HG02623 (cell line): ENCODE results near the gene WWTR1.

Source experiments
- ATAC-seq: cut with Tn5 transposase; IDR thresholded peaks from one replicate; pipeline ENCODE4 v1.9.1; 2021; ENCODE audit warnings: moderate library complexity; ENCODE audit not compliant: unreplicated experiment

Gene WWTR1

GRCh38 chr3:149571381-149571780 lies 86.4 kb downstream of the WWTR1 start:
- no peak for ATAC-seq

- no peak for ATAC-seq
Measured at GRCh38 chr3:149570016-149570415, 87.8 kb downstream of the WWTR1 start.

DNA sequence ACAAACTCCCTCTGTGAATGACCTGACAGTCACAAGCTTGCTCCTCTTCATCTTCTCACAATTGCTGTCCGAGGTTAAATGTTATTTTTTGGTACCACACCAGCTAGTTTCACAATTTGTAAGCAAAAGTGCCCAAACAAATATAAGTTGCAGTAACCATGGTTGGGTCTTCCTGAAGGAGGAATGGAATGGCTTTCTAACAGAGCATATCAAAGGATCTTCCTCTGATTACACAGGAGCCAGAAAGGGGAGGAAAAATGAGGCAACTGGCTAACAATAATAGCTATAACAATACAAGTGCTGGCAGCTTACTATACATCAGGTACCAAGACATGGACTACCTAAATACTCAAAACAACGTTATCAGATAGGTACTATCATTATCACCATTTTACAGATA lies 90.4 kb downstream of the WWTR1 start:
- no peak for ATAC-seq

DNA sequence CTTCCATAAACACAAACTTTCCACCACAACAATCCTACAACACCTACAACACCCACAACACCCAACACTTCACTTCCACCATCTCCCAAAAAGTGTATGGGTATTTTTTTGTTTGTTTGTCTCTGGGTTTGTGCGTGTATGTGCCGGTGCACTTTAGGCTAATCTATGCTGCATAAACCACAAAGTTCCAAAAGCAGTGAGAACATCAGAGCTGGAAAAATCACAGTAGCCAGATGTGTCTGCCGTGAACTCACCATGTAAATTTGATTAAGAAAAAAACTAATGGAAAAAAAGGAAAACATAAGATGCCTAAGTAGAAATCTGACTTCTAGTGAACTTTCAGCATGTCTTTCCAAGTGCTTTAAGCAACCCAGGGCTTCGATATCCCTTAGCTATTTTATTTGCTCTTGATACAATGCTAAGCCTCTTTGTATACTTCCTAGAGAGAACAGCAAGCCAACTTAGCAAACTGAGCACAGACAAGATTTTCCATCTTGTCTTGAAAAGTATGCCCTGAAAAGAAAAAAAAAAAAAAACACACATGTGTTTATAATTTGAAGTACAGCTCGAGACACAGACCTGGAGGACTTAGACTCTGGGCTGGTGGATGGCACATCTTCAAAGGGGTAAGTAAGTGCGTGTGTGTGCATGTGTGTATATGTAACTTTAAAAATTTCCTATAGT lies 91.4 kb downstream of the WWTR1 start:
- no peak for ATAC-seq

DNA sequence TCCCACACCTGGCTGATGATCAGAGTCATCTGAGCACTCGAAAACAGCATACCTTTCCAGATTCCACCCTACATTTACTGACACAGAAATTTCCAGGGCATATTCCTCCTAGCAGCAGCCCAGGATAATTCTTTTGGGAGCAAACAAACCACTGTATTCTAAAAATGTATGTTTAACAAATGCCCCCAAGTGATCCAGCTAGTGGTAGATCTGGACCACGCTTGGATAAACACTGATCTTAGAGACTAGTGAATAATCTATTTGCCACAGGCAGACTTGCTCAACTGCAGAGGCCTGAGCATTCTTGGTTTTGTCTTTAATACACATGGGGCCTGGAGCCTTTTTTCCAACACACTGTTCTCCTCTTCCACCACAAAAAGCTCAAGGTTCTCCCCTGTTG lies 93.7 kb downstream of the WWTR1 start:
- no peak for ATAC-seq

GRCh38 chr3:149563114-149563513 lies 94.7 kb downstream of the WWTR1 start:
- no peak for ATAC-seq

DNA sequence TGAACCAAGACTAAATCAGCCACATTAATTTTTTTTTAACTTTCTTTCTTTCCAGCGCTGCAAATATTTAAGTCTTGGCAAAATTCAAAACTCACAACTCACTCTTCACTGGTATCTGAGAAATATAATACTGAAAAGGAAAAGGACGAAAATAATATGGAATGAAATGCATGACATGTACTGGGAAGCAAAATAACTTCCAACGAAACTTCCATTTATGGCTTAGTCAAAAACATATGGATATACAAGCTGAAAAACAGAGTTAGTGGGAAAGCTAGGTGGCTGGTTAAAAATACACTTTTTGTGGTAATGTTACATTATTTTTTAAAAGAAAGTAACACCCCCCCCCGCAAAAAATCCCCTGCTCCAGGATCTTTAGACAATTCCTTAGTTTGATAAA lies 97.2 kb downstream of the WWTR1 start:
- no peak for ATAC-seq

GRCh38 chr3:149560001-149560400 lies 97.8 kb downstream of the WWTR1 start:
- no peak for ATAC-seq

DNA sequence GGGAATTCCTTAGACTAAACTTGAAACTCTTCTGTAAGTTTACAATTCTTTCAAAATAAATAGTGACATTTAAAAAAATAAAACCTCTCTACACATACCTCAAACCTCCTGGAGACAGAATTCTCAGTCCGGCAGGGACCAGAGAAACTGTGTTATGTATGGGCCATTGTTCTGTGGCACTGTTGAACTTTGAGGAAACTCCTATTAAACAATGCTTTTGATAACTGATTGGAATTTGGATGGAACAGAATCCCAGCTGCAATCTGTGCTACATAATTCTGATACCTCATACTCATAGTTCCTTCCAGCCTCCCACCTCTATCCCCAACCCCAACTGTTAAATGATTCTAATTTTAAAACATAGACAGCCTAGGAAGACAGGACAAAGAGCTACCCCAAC lies 98.3 kb downstream of the WWTR1 start:
- ATAC-seq, result no peak

- no peak for ATAC-seq
Measured at GRCh38 chr3:149555927-149556326, 101.9 kb downstream of the WWTR1 start.

DNA sequence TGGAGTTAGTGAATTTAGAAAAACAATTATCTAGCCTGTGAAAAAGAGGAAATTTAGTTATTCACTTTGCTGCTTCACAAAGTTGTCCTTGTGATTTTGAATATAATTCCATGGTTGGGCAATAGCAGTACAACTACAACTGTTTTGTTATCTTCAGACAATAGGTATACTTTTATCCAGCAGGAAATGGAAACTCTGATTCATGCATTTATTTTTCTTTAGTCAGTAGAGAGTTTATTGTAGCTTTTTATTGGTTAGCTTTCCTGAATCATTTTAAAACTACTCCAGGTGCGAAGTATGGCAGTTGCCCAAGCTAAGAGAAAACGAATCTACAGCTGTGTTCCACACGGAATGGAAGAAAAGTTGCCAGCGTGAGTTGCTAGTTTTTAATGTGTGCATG lies 103.0 kb downstream of the WWTR1 start:
- ATAC-seq, result no peak

DNA sequence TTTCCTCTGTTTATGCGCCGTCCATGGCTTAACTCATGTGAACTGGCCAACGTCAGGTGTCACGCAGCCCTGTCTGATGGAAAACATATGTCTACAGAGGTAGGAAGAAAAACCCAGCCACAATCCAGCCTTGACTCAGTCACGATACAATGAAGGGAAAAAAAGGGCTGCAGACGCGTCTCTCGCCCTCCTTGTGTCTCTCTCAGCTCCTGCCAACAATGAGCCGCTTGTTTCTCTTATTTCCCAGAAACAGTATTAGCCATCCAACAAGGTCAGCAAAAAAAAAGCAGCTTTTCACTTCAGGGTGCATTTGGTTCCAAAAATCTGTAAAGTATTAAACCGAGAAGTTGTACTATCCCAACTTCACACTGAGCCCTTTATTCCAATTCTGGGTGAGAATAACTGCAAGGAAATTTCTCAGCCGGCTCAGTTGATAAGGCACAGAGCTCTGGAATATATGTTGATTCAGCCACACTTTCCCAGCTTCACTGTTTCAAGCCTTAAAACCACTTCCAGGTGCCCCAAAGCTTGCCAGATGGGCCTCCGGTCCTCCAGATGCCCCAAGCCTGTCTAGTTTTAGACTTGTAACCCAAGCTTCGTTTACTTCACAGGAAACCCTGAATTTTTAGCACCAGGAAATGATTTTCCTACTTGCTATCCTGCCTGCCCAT lies 103.9 kb downstream of the WWTR1 start:
- ATAC-seq, result no peak

- ATAC-seq, result no peak
Measured at GRCh38 chr3:149552700-149553099, 105.1 kb downstream of the WWTR1 start.

- no peak for ATAC-seq
Measured at GRCh38 chr3:149551500-149551899, 106.3 kb downstream of the WWTR1 start.

- ATAC-seq, result no peak
Measured at GRCh38 chr3:149548669-149549065, 109.2 kb downstream of the WWTR1 start.

DNA sequence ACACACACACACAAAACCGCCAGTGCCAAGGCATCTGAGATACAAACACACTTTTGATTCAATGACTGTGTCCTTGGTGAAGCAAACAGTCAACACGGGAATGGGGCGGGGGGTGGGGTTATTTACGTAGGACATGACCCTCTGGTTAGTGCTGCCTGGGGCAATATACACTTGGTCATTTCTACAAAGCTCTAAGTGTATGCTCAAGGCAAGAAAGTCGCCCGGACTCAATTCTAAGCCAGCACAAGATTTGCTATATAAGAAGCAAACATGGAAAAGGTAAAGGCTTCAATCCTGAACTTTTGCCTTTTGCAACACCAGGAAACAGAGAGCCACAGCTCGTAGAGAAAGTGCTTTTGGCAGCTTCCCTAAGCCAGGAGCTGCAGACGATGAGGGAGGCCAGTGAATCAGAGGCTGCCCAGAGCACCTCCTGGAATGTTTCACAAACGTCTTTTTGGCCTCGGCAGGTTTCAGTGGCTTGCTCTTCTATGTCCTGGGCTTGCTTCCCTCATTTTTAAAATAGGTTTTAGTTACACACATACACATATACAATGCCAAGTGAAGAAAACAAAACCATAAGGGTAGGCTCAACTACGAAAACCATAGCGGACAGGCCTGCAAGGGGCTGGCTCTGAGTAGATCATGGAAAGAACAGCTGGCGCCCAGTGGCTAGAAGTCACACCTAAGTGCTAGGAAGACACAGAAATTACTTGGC lies 109.7 kb downstream of the WWTR1 start:
- ATAC-seq, result no peak

GRCh38 chr3:149547413-149547812 lies 110.4 kb downstream of the WWTR1 start:
- ATAC-seq, result no peak

GRCh38 chr3:149545049-149545448 lies 112.8 kb downstream of the WWTR1 start:
- no peak for ATAC-seq

GRCh38 chr3:149542375-149543312 lies 115.2 kb downstream of the WWTR1 start:
- ATAC-seq, result no peak

DNA sequence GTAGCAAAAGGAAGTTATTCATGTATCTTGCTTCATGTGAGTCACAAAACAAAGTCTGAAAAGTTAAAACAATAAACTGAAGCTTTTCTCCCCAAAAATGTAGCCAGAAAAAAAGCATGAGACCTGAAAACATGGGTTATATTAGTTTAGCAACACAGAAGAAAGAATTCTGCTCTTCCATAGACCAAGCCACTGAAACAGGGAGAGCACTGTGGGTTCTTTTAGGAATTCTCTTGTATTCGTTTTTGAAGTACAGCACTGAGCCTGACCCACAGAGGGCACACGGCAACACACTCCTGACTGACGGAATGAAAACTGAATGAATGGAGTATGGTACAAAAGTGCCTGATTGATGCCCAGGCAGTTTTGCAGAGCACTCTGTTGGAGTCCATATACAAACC lies 116.7 kb downstream of the WWTR1 start:
- no peak for ATAC-seq

GRCh38 chr3:149538371-149538770 lies 119.5 kb downstream of the WWTR1 start:
- ATAC-seq, result no peak
